Lung (tissue), 12 donors: ENCODE measurements around the gene SYDE1. TPM values are rescaled to one million over a fixed set of nuclear protein-coding genes. Genes with fewer than 3 reads are reported as not detected.
A peak's percentile ranks its signal among the peaks of the same experiment; 100 is the strongest.

ENCODE experiments used
- ATAC-seq: fragments of 200-7000 bp; cut with Tn5 transposase; one replicate; pipeline ENCODE4 v1.9.1; 2020; ENCODE audit warnings: moderate number of reproducible peaks; ENCODE audit not compliant: insufficient read depth, low FRiP score
- DNase-seq, 3 donors: peaks; one replicate each; pipeline ENCODE4 v3.0.0-alpha.2; 2013 to 2017
- H3K27ac ChIP-seq, 2 donors: one replicate each; pipeline ENCODE4 v1.5.1; 2013; ENCODE audit warnings: mild to moderate bottlenecking in 2 of 2, moderate library complexity in 2 of 2, control low read depth in 1 of 2, inconsistent platforms in 1 of 2, low read depth in 1 of 2, low read length in 1 of 2
- H3K27me3 ChIP-seq, 3 donors: one replicate each; pipeline ENCODE4 v1.5.1; 2013; ENCODE audit warnings: low read length in 2 of 3; ENCODE audit not compliant: control insufficient read depth in 3 of 3, insufficient read depth in 3 of 3
- H3K36me3 ChIP-seq, 4 donors: one replicate each; pipeline ENCODE4 v1.5.1; 2013; ENCODE audit warnings: low read length in 4 of 4, mild to moderate bottlenecking in 1 of 4, moderate library complexity in 1 of 4; ENCODE audit not compliant: control insufficient read depth in 4 of 4, insufficient read depth in 4 of 4
- H3K4me1 ChIP-seq, 5 donors: one replicate each; pipeline ENCODE4 v1.5.1; 2013; ENCODE audit warnings: low read length in 5 of 5, mild to moderate bottlenecking in 2 of 5, moderate library complexity in 1 of 5; ENCODE audit not compliant: control insufficient read depth in 5 of 5, insufficient read depth in 5 of 5
- H3K4me3 ChIP-seq: one replicate; pipeline ENCODE4 v1.5.1; 2013; ENCODE audit warnings: mild to moderate bottlenecking, control low read depth, moderate library complexity
- H3K9ac ChIP-seq, 2 donors: one replicate each; pipeline ENCODE4 v1.5.1; 2013; ENCODE audit warnings: low read length in 2 of 2, control low read depth in 1 of 2; ENCODE audit not compliant: insufficient read depth in 1 of 2
- H3K9me3 ChIP-seq, 4 donors: one replicate each; pipeline ENCODE4 v1.5.1; 2013; ENCODE audit warnings: low read length in 3 of 4, mild to moderate bottlenecking in 1 of 4, moderate library complexity in 1 of 4; ENCODE audit not compliant: control insufficient read depth in 4 of 4, insufficient read depth in 3 of 4
- CTCF ChIP-seq: IDR thresholded peaks from 2 replicates; pipeline ENCODE4 v1.5.1; 2012; ENCODE audit warnings: mild to moderate bottlenecking; ENCODE audit errors: control extremely low read depth, extremely low read depth
- WGBS, 2 donors: extraction: QIAGEN DNeasy Blood & Tissue Kit; methylation state at CpG; one replicate each; pipeline ENCODE4 v1.1.7; 2013; 5-methylcytosine and 5-hydroxymethylcytosine counted together
- polyA plus RNA-seq, 2 donors: library from polyadenylated mRNA; stranded (reverse); fragments of 200-250 nt; gene quantifications; one replicate each; pipeline ENCODE4 v1.2.1, GENCODE V29; 2013
- total RNA-seq, 2 donors: library from RNA; depleted of rRNA in 1 of 2; stranded (reverse); fragments of >200 nt in 1 of 2; gene quantifications; one replicate each; pipeline ENCODE4 v1.2.1, GENCODE V29; 2014 to 2021
- donor health status: control.
- donor health status: control.
- donor health status: Bipolar disorder and iron deficiency.
- donor health status: healthy.
- donor health status: DM: yes; HTN: yes; CAD: no.

Gene SYDE1
- total and polyA plus RNA-seq, 4 donors = 5.5 to 26.9 (median 16.8) TPM

GRCh38 chr19:15123900-15124299 is 16.7 kb downstream of the SYDE1 start:
- 29 to 61% methylated on average over 5 of the region's 5 CpGs for WGBS, 2 donors
- DNase-seq = no peak
- no peak for TF ChIP-seq CTCF
- Histone ChIP-seq H3K4me3 (no peak overlapping the region), H3K9me3 (no peaks in the 10 kb centered on the region), H3K27me3 (no peaks in the 10 kb centered on the region), H3K36me3 (peaks cover 4 to 24% (median 17%) of the 10 kb centered on the region in 4 donors), H3K9ac (no peak overlapping the region), H3K27ac (peak overlapping the region in 1 of 2 donors; percentile 89), H3K4me1 (peaks cover 0 to 25% (median 0%) of the 10 kb centered on the region in 5 donors)
- no peak for ATAC-seq

- Histone ChIP-seq H3K9ac (peak overlapping the region in 1 of 2 donors; percentile 89), H3K9me3 (no peaks in the 10 kb centered on the region), H3K27ac (peak overlapping the region; percentile 89 to 97), H3K4me3 (peak overlapping the region; percentile 84), H3K4me1 (peaks cover 0 to 25% (median 0%) of the 10 kb centered on the region in 5 donors), H3K36me3 (peaks cover 0 to 18% (median 12%) of the 10 kb centered on the region in 4 donors), H3K27me3 (no peaks in the 10 kb centered on the region)
- DNase-seq (no peak), ATAC-seq (no peak)
- no peak for TF ChIP-seq CTCF
- WGBS, 2 donors = 3% methylated on average over 32 to 33 of the region's 33 CpGs
These were observed 17.5 kb downstream of the SYDE1 start for GRCh38 chr19:15124572-15125231.

GRCh38 chr19:15125232-15126067 is 18.2 kb downstream of the SYDE1 start:
- Histone ChIP-seq H3K36me3 (peaks cover 0 to 12% (median 9%) of the 10 kb centered on the region in 4 donors), H3K27me3 (no peaks in the 10 kb centered on the region), H3K9me3 (peaks cover 0 to 2% (median 0%) of the 10 kb centered on the region in 4 donors), H3K4me1 (peaks cover 0 to 25% (median 0%) of the 10 kb centered on the region in 5 donors), H3K4me3 (peak overlapping the region; percentile 84), H3K27ac (peak overlapping the region; percentile 89 to 97), H3K9ac (peak overlapping the region; percentile 58 to 89)
- DNase-seq = peak; percentile 99
- ATAC-seq = peak; percentile 91
- TF ChIP-seq CTCF = no peak
- WGBS, 2 donors = 0 to 1% methylated on average over 61 of the region's 61 CpGs
